ENCODE measurements around the gene ZCWPW1. TPM values are rescaled to one million over a fixed set of nuclear protein-coding genes. Genes with fewer than 3 reads are reported as not detected.

Gene ZCWPW1
- 0.29 and 0.98 TPM in 2 replicates for total RNA-seq

GRCh38 chr7:100428199-100428966, at the start of gene ZCWPW1:
Gene ZCWPW1 (minus strand): TSS chr7:100428703. CDS start chr7:100420649, 8,054 bp downstream.

GRCh38 chr7:100464210-100464660, 35.7 kb upstream of the ZCWPW1 start, which contains the start of gene SPACDR:
Gene SPACDR (minus strand): TSS chr7:100464260. CDS start chr7:100464025, 235 bp downstream.

GRCh38 chr7:100429637-100430492, 1.4 kb upstream of the ZCWPW1 start, which contains the start of gene MEPCE:
Gene MEPCE (plus strand): TSS chr7:100429831. CDS start chr7:100430019, 188 bp downstream.

GRCh38 chr7:100373261-100373831, 55.2 kb downstream of the ZCWPW1 start, which contains the start of gene PILRA:
Gene PILRA (plus strand): TSS chr7:100373487. CDS start chr7:100373657, 170 bp downstream.

GRCh38 chr7:100358027-100358856, 70.3 kb downstream of the ZCWPW1 start, which contains the start of gene PILRB:
Gene PILRB (plus strand): TSS chr7:100358117. CDS start chr7:100358303, 186 bp downstream.

Other genes starting within 250 kb of the ZCWPW1 start
- gene PVRIG, start 208.8 kb downstream of the ZCWPW1 start, total RNA-seq: not detected in 2 replicates
- not detected in 2 replicates for gene SPDYE3, start 121.0 kb downstream of the ZCWPW1 start, total RNA-seq
- 15.7 and 24.2 TPM in 2 replicates for gene PILRB, start 70.6 kb downstream of the ZCWPW1 start, total RNA-seq
- 0.38 and 0.65 TPM in 2 replicates for gene PILRA, start 55.2 kb downstream of the ZCWPW1 start, total RNA-seq
- 43.3 and 59.4 TPM in 2 replicates for gene MEPCE, start 1.1 kb upstream of the ZCWPW1 start, total RNA-seq
- 10.6 and 21.9 TPM in 2 replicates for gene PPP1R35, start 7.8 kb upstream of the ZCWPW1 start, total RNA-seq
- 0.33 and 0.48 TPM in 2 replicates for gene SPACDR, start 35.6 kb upstream of the ZCWPW1 start, total RNA-seq
- gene TSC22D4, start 50.5 kb upstream of the ZCWPW1 start, total RNA-seq: 45.5 and 51.3 TPM in 2 replicates
- 4.0 and 4.6 TPM in 2 replicates for gene NYAP1, start 55.2 kb upstream of the ZCWPW1 start, total RNA-seq
- gene AGFG2, start 110.5 kb upstream of the ZCWPW1 start, total RNA-seq: 49.3 and 52.9 TPM in 2 replicates
- not detected in 2 replicates for gene SAP25, start 145.2 kb upstream of the ZCWPW1 start, total RNA-seq
- 21.2 and 24.6 TPM in 2 replicates for gene LRCH4, start 157.4 kb upstream of the ZCWPW1 start, total RNA-seq
- 0.19 and 0.65 TPM in 2 replicates for gene FBXO24, start 157.6 kb upstream of the ZCWPW1 start, total RNA-seq
- 0.38 and 1.6 TPM in 2 replicates for gene PCOLCE, start 173.7 kb upstream of the ZCWPW1 start, total RNA-seq
- 12.0 and 14.4 TPM in 2 replicates for gene MOSPD3, start 183.8 kb upstream of the ZCWPW1 start, total RNA-seq
- under 0.01 and 0.38 TPM in 2 replicates for gene TFR2, start 212.8 kb upstream of the ZCWPW1 start, total RNA-seq
- gene ACTL6B, start 227.7 kb upstream of the ZCWPW1 start, total RNA-seq: not detected in 2 replicates
- 122 and 150 TPM in 2 replicates for gene GNB2, start 245.0 kb upstream of the ZCWPW1 start, total RNA-seq